WTC11 (cell line): ENCODE data around the gene MEOX2.

Experiments used
- ATF3 ChIP-seq: sonication (generic); formaldehyde crosslinking; conservative IDR thresholded peaks from 2 replicates; pipeline ENCODE4 v1.8.1; 2022; ENCODE audit warnings: mild to moderate bottlenecking, missing genetic modification reagents
- CTCF ChIP-seq: fragments of 200-600 bp; IDR thresholded peaks from 2 replicates; pipeline ENCODE4 v1.8.0; 2022; ENCODE audit warnings: antibody characterized with exemption
- HMGXB4 ChIP-seq: sonication (generic); formaldehyde crosslinking; IDR thresholded peaks from 2 replicates; pipeline ENCODE4 v1.8.1; 2023; ENCODE audit warnings: mild to moderate bottlenecking, moderate library complexity, missing genetic modification reagents
- JAZF1 ChIP-seq: fragments of 250-450 bp; sonication (Bioruptor Pico); IDR thresholded peaks from 2 replicates; pipeline ENCODE4 v1.9.0; 2021; ENCODE audit warnings: moderate library complexity, mild to moderate bottlenecking, inconsistent platforms
- MAX ChIP-seq: sonication (generic); formaldehyde crosslinking; IDR thresholded peaks from 2 replicates; pipeline ENCODE4 v1.8.0; 2022; ENCODE audit warnings: mild to moderate bottlenecking, missing genetic modification reagents
- NR1H2 ChIP-seq: sonication (generic); formaldehyde crosslinking; IDR thresholded peaks from 2 replicates; pipeline ENCODE4 v1.9.0; 2021; ENCODE audit warnings: mild to moderate bottlenecking, moderate library complexity, missing genetic modification reagents
- PREB ChIP-seq: sonication (generic); formaldehyde crosslinking; IDR thresholded peaks from 2 replicates; pipeline ENCODE4 v1.8.1; 2022; ENCODE audit warnings: mild to moderate bottlenecking, missing genetic modification reagents, moderate library complexity, borderline replicate concordance
- USF2 ChIP-seq: sonication (generic); formaldehyde crosslinking; IDR thresholded peaks from 2 replicates; pipeline ENCODE4 v1.8.1; 2023; ENCODE audit warnings: mild to moderate bottlenecking, missing genetic modification reagents, moderate library complexity
- ZBTB21 ChIP-seq: sonication (generic); formaldehyde crosslinking; IDR thresholded peaks from 2 replicates; pipeline ENCODE4 v1.8.1; 2023; ENCODE audit warnings: mild to moderate bottlenecking, missing genetic modification reagents, borderline replicate concordance
- ZNF138 ChIP-seq: sonication (generic); formaldehyde crosslinking; conservative IDR thresholded peaks from 2 replicates; pipeline ENCODE4 v1.8.1; 2022; ENCODE audit warnings: mild to moderate bottlenecking, moderate library complexity, missing genetic modification reagents
- ZNF263 ChIP-seq: sonication (generic); formaldehyde crosslinking; IDR thresholded peaks from 2 replicates; pipeline ENCODE4 v1.8.1; 2022; ENCODE audit warnings: low read depth, mild to moderate bottlenecking, moderate library complexity, missing genetic modification reagents
- ZNF317 ChIP-seq: sonication (generic); formaldehyde crosslinking; IDR thresholded peaks from 2 replicates; pipeline ENCODE4 v1.8.1; 2023; ENCODE audit warnings: low read depth, mild to moderate bottlenecking, moderate library complexity, missing genetic modification reagents, borderline replicate concordance
- ZNF396 ChIP-seq: fragments of 250-450 bp; sonication (Bioruptor Pico); IDR thresholded peaks from 2 replicates; pipeline ENCODE4 v1.8.0; 2021; ENCODE audit warnings: mild to moderate bottlenecking, moderate library complexity, borderline replicate concordance

- TF ChIP-seq CTCF, result no peak
- TF ChIP-seq ZNF138 (CRISPR knock-in tag), result no peak
- TF ChIP-seq MAX (CRISPR knock-in tag), result no peak
- TF ChIP-seq NR1H2, result no peak
- TF ChIP-seq PREB (CRISPR knock-in tag), result no peak
- TF ChIP-seq ZNF317 (CRISPR knock-in tag), result no peak
- no peak for TF ChIP-seq HMGXB4
- no peak for TF ChIP-seq USF2
- TF ChIP-seq JAZF1 (CRISPR knock-in tag), result no peak
- no peak for TF ChIP-seq ZNF396 (CRISPR knock-in tag)
- TF ChIP-seq ATF3 (CRISPR knock-in tag), result no peak
- TF ChIP-seq ZBTB21 (CRISPR knock-in tag), result no peak
- no peak for TF ChIP-seq ZNF263
These were observed 32.8 kb upstream of the MEOX2 start for GRCh38 chr7:15719311-15719710.
